HG02981 (cell line): ENCODE data around the gene TOP3B.

ENCODE experiments used
- ATAC-seq: cut with Tn5 transposase; IDR thresholded peaks from one replicate; pipeline ENCODE4 v1.9.1; 2021; ENCODE audit warnings: mild to moderate bottlenecking, moderate library complexity; ENCODE audit not compliant: unreplicated experiment

TOP3B gene

GRCh38 chr22:22013559-22014284, 31.1 kb upstream of the TOP3B start:
- ATAC-seq, result no peak

DNA sequence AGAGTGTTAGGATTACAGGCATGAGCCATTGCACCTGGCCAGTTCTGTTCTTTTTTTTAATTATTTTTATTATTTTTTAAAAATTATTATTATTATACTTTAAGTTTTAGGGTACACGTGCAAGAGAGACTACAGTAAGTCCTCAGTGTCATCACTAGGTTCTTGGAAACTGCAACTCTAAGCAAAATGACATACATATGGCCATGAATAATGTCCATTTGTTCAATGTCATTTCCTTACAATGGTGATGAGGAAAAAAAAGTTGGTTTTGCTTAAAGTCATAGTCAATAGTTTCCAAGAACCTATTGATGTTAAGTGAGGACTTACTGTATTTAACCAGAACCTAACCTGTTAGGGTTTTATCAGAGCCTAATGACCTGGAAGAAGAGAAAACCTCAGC, 29.4 kb upstream of the TOP3B start:
- ATAC-seq, result no peak

- ATAC-seq, result no peak
Observed at GRCh38 chr22:22010358-22010757, 27.8 kb upstream of the TOP3B start.

DNA sequence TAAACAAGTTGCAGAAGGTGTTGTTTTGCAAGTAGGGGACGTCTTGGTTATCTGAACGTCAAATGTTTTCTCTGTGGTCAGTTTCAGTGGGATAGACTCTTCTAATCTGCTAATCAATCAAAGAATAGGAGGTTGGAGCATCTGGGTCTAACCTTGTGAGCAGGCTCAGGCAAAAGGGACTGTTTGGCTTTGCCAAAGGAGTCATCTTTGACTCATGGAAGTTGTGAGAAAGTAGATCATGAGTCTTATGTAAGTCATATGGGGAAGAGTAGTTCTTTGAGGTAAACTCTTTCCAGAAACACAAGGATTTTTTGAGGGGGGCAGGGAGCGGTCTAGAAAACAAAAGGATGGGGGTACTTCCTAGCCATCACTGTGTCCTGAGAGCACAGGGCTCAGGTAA, 27.1 kb upstream of the TOP3B start:
- no peak for ATAC-seq

- no peak for ATAC-seq
Observed at GRCh38 chr22:22006596-22006990, 24.0 kb upstream of the TOP3B start.

DNA sequence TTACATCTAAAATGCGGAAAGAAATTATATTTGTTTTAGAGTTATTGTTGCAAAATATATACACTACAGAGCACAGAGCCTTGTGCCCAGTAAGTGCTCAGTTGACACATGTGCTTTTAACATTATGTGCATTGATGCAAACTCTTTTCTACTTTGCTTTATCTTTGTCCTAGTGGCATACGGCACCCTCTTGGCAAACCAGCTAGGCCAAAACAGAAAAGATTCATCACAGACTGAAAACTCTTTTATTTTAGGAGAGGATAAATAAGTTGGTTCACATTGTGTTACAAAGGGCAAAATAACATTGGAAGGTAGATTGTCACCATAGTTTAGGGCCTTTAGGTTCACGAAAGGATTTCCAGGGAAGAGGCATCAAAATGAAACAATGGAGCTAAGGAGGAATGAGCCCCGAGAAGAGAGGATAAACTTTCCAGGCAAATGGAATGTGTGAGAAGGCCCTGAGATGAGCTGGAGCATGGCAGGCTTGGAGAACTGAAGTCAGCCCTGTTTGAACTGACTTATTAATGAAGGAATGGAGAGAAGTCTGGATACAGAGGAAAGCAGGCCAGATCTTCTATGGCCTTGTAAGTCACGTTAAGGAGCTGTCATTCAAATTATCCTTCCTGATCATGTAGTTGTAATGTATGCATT, 23.5 kb upstream of the TOP3B start:
- no peak for ATAC-seq

GRCh38 chr22:22003233-22003632, 20.6 kb upstream of the TOP3B start:
- no peak for ATAC-seq

GRCh38 chr22:22002526-22003055, 20.0 kb upstream of the TOP3B start:
- ATAC-seq, result no peak

DNA sequence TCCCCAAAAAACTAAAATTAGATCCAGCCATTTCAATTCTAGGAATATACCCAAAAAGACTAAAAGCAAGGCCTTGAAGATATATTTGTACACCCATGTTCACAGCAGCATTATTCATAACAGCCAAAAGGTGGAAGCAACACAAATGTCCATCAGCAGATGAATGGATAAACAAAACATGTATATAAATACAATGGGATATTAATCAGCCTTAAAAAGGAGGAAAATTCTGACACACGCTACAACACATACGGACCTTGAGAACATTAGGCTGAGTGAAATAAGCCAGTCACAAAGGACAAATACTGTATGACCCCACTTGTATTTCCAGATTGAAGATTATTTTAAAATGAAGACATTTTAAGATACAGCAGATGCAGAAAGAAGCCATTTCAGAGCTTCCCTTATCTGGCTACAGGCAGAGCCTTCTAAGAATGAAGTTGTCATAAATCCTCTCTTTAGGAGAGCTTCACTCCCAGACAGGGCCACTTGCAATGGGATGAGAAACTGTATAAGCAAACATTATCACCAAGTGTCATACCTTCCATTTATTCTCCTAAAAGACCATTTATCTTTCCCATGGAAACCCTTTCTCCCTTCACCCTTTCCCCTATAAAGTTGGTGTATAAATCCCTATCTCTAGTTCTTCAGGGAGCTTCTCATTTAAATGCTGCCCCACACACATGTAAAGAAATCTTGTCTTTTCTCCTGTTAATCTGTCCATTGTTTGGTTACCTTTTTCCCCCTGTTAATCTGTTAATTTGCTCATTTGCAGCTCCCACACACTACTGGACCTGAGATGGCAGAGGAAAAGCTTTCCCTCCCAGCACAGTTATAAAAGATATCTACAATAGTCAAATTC, 19.3 kb upstream of the TOP3B start:
- no peak for ATAC-seq

GRCh38 chr22:21998595-21999247, 16.1 kb upstream of the TOP3B start:
- no peak for ATAC-seq

DNA sequence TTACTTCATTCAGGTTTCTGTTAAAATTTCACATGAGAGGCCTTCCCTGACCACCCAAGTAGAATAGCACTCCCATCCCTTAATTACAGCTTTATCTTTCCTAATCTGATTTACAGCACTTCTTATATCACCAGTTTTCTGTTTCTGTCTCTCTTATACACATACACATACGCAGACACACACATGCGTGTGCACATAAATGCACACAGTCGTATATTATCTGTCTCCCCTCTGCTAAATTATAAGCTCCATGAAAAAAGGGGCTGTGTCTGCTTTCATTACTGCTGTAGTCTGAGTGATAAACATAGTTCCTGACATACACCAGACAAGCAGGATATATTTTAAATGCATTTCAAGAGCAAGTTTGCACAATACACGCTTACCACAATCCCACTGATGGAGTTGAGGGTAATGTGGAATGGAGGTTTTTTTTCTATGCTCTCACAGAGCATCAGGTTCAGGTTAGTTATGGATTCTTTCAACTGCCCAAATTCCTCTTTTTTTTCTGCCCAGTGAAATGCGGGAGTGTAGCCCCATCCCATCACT, 13.7 kb upstream of the TOP3B start:
- ATAC-seq, result no peak

GRCh38 chr22:21995660-21996059, 13.1 kb upstream of the TOP3B start:
- ATAC-seq, result no peak

DNA sequence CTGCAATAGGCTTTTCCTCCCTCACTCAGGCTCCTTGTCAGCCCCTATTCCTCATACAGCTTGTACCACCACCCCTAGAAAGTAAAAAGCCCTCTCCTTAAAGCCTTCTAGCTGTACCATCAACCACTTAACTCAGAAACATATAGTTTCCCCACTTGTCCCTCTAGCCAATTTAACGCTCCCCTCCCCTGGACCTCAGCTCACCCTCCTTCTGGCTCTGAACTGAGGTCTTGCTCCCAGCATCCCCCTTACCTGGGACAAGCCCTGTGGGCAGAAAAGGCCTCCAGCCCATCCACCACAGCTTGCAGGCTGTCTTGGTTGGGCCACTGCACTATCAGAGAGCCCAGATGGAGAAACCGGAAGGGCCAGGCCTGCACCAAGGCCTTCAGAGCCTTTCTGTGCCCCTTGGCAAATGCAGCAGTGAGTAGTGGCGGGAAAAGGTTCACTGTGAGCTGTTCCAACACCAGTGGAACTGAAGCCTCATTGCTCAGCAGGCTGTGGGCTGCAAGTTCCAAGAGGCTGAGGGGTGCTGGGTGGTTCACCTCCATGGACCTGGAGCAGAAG, 12.4 kb upstream of the TOP3B start:
- no peak for ATAC-seq

DNA sequence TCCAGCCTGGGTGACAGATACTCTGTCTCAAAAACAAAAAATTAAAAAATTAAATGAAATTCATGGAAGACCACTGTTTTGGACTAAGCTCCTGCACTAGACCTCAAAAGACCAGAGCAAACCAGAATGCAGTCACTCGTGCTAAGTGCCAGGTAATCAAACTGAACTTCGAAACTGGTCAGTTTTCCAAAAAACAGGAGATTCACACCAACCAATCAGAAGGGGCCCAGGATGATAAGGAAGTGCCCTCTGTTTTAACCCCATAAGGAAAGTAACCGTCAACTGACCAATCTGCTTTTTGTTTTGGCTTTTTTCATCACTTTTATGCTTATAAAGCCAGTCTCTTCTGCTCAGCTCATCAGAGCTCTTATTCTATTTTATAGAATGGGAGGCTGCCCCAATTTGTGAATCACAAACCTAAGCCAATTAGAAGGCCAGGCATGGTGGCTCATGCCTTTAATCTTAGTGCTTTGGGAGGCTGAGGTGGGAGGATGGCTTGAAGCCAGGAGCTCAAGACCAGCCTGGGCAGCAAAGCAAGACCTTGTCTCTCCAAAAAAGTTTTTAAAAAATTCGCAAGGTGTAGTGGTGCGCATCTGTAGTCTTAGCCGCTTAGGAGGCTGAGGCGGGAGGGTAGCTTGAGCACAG, 10.1 kb upstream of the TOP3B start:
- no peak for ATAC-seq

- ATAC-seq, result no peak
Observed at GRCh38 chr22:21991774-21992173, 9.2 kb upstream of the TOP3B start.

DNA sequence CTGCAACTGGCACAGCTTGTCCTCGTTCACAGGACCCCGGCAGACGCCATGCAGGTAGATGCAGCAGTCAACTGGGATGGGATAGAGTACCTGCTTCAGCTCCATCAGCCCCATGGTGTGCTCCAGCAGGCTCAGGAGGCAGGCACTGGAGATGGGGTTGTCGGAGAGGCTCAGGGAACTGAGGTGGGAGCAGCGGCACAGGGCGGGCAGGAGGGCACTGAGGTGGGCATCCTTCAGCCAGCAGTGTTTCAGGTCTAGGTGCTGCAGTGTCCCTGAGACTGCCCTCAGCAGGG, 8.7 kb upstream of the TOP3B start:
- ATAC-seq, result no peak

DNA sequence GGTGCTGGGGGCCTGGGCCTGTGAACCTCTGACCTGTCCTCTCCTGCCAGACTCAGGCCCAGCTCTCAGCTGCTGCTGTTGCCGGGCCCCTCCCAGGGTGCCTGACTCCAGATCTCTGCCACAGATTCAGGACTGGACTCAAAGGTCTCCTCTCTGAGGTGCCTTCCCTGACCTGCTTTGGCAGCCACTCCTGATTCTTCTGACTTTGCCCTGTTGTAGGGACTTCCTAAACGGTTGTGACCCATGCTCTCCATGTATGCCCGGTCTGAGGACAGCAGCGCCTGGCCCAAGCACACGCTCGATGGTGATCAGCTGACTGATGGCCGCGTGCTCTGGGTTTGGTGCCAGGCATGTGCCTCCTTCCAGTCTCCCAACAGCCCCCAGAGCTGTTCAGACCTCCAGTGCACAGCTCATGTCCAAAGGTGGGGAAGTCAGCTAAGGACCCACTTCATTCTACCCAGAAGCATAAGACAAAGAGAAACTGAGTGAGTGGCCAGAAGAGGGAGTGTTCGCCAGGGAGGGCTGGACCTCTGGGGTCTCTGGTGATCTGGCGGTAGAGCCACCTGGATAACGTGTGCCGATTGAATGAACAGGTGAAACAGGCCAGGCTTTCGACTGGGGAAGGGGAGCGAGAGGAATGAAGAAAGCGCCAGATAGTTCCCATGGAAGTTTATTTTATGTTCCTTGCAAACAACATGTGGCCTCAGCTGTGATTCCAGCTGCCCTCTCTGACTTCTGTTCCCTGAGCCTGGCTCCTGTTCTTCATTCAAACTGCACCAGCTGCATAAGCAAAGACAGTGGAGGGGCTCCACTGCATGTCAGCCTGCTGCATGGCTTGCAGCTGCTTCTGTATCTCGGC, 8.1 kb upstream of the TOP3B start:
- no peak for ATAC-seq

GRCh38 chr22:21989049-21989448, 6.5 kb upstream of the TOP3B start:
- no peak for ATAC-seq

DNA sequence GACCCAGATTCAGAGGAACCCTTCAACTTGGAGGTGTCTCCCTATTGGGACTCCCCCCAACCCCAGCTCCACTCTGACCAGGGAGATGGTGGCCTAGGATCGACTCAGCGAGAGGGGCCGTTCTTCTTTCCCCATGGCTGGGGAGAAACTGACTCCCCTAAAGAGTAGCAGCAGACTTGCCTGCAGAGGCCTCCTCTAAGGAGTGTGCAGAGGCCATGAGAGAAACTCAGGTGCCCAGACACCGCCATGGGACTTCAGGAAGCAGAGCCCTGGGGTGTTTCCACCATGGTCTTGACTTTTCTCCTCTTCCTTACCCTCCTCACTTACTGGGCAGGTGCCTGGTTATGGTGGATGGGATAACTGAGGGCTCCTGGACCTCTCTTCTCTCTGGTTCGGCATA, 2.6 kb upstream of the TOP3B start:
- no peak for ATAC-seq
